H1 (cell line): ENCODE data around the gene PTDSS2. TPM values are rescaled to one million over a fixed set of nuclear protein-coding genes. Genes with fewer than 3 reads are reported as not detected.

ENCODE experiments used
- ATF2 ChIP-seq: IDR thresholded peaks from 2 replicates; pipeline ENCODE4 v1.6.1; 2012; ENCODE audit warnings: low read length, inconsistent platforms
- BCL11A ChIP-seq, 2 experiments: IDR thresholded peaks; one replicate each; pipeline ENCODE4 v1.6.1; 2011; ENCODE audit warnings: low read depth in 2 of 2, low read length in 2 of 2, mild to moderate bottlenecking in 2 of 2
- CBX5 ChIP-seq: fragments of 300-800, 300-1000 bp; sonication (generic); IDR thresholded peaks from 2 replicates; pipeline ENCODE4 v1.7.1; 2016; ENCODE audit warnings: antibody characterized with exemption, low read length, low read depth
- EP300 ChIP-seq, 2 experiments: IDR thresholded peaks; 1 replicate in 1 of 2; 2 replicates in 1 of 2; pipeline ENCODE4 v1.6.1; 2011 to 2012; ENCODE audit warnings: low read depth in 2 of 2, low read length in 2 of 2, mild to moderate bottlenecking in 2 of 2, borderline replicate concordance in 1 of 2, inconsistent platforms in 1 of 2, moderate library complexity in 1 of 2
- JUN ChIP-seq: IDR thresholded peaks from 2 replicates; pipeline ENCODE4 v1.6.1; 2011; ENCODE audit warnings: low read depth, mild to moderate bottlenecking, improper control_type of control experiment, low read length
- polyA plus RNA-seq, 7 experiments: library from polyadenylated mRNA; depleted of rRNA in 3 of 7; stranded (reverse) in 5 of 7; unstranded in 2 of 7; fragments of >200 nt in 5 of 7; fragments of 200-250 nt in 2 of 7; gene quantifications; 1 replicate in 5 of 7; 2 replicates in 1 of 7; 4 replicates in 1 of 7; pipeline versions ENCODE4 v1.2.1 to v1.2.3, GENCODE V29; 2011 to 2013; ENCODE audit warnings: missing spikeins in 2 of 7, mixed read lengths in 2 of 7
- total RNA-seq: library from RNA; stranded (reverse); fragmentation: NEBNext Ultra II Directional; extraction: Animal tissue kit (Norgen Biotek cat#: 25700); gene quantifications from 2 replicates; pipeline ENCODE4 v1.2.1, GENCODE V29; 2021
- TF ChIP-seq, protein P1 (sequence below): fragments of 300-600 bp; sonication (generic); IDR thresholded peaks from 2 replicates; pipeline ENCODE4 v1.7.1; 2012; ENCODE audit warnings: low read length, moderate library complexity, mild to moderate bottlenecking, inconsistent platforms; ENCODE audit not compliant: insufficient replicate concordance

Gene PTDSS2
- total and polyA plus RNA-seq, 2 of the 8 experiments (the other 6 are each of a cell fraction or from before 2014, with no cell fraction given): 48.7 to 68.2 TPM

DNA sequence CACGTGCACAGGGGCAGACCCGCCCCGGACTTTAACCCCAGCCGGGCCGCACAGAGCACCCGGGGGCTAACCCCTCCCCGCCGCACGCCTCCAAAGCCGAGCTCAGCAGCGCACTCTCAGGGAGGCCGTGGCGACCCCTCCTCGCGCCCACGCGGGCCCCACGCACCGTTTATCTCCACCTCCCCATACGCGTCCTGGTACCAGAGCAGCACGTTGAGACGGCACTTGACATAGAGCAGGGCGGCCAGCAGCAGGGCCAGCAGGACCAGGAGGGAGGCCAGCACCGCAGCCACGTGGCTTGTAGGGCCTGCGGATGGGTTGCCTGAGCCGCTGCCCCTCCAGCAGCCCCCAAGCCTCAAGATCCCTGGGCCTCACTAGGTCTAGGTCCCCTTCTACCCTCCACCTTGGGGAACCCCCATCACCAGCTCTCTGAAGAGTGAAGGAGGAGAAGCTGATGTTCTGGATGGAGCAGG, 42.4 kb upstream of the PTDSS2 start (continued):
- TF ChIP-seq, protein P1, sequence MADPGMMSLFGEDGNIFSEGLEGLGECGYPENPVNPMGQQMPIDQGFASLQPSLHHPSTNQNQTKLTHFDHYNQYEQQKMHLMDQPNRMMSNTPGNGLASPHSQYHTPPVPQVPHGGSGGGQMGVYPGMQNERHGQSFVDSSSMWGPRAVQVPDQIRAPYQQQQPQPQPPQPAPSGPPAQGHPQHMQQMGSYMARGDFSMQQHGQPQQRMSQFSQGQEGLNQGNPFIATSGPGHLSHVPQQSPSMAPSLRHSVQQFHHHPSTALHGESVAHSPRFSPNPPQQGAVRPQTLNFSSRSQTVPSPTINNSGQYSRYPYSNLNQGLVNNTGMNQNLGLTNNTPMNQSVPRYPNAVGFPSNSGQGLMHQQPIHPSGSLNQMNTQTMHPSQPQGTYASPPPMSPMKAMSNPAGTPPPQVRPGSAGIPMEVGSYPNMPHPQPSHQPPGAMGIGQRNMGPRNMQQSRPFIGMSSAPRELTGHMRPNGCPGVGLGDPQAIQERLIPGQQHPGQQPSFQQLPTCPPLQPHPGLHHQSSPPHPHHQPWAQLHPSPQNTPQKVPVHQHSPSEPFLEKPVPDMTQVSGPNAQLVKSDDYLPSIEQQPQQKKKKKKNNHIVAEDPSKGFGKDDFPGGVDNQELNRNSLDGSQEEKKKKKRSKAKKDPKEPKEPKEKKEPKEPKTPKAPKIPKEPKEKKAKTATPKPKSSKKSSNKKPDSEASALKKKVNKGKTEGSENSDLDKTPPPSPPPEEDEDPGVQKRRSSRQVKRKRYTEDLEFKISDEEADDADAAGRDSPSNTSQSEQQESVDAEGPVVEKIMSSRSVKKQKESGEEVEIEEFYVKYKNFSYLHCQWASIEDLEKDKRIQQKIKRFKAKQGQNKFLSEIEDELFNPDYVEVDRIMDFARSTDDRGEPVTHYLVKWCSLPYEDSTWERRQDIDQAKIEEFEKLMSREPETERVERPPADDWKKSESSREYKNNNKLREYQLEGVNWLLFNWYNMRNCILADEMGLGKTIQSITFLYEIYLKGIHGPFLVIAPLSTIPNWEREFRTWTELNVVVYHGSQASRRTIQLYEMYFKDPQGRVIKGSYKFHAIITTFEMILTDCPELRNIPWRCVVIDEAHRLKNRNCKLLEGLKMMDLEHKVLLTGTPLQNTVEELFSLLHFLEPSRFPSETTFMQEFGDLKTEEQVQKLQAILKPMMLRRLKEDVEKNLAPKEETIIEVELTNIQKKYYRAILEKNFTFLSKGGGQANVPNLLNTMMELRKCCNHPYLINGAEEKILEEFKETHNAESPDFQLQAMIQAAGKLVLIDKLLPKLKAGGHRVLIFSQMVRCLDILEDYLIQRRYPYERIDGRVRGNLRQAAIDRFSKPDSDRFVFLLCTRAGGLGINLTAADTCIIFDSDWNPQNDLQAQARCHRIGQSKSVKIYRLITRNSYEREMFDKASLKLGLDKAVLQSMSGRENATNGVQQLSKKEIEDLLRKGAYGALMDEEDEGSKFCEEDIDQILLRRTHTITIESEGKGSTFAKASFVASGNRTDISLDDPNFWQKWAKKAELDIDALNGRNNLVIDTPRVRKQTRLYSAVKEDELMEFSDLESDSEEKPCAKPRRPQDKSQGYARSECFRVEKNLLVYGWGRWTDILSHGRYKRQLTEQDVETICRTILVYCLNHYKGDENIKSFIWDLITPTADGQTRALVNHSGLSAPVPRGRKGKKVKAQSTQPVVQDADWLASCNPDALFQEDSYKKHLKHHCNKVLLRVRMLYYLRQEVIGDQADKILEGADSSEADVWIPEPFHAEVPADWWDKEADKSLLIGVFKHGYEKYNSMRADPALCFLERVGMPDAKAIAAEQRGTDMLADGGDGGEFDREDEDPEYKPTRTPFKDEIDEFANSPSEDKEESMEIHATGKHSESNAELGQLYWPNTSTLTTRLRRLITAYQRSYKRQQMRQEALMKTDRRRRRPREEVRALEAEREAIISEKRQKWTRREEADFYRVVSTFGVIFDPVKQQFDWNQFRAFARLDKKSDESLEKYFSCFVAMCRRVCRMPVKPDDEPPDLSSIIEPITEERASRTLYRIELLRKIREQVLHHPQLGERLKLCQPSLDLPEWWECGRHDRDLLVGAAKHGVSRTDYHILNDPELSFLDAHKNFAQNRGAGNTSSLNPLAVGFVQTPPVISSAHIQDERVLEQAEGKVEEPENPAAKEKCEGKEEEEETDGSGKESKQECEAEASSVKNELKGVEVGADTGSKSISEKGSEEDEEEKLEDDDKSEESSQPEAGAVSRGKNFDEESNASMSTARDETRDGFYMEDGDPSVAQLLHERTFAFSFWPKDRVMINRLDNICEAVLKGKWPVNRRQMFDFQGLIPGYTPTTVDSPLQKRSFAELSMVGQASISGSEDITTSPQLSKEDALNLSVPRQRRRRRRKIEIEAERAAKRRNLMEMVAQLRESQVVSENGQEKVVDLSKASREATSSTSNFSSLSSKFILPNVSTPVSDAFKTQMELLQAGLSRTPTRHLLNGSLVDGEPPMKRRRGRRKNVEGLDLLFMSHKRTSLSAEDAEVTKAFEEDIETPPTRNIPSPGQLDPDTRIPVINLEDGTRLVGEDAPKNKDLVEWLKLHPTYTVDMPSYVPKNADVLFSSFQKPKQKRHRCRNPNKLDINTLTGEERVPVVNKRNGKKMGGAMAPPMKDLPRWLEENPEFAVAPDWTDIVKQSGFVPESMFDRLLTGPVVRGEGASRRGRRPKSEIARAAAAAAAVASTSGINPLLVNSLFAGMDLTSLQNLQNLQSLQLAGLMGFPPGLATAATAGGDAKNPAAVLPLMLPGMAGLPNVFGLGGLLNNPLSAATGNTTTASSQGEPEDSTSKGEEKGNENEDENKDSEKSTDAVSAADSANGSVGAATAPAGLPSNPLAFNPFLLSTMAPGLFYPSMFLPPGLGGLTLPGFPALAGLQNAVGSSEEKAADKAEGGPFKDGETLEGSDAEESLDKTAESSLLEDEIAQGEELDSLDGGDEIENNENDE: no peak
- no peak for TF ChIP-seq CBX5
- TF ChIP-seq EP300 (IDR thresholded peaks at IDR 0.05; ENCODE audit: borderline replicate concordance in 1 of 2, low read depth in 2 of 2, low read length in 2 of 2): no peak
- 0 out of 2 replicates have a peak, but pooled peaks have one; percentile 28 for TF ChIP-seq ATF2
- TF ChIP-seq JUN: no peak
- TF ChIP-seq BCL11A (IDR thresholded peaks at IDR 0.05; ENCODE audit: low read depth in 2 of 2, low read length in 2 of 2): no peak
